GM21619 (cell line): ENCODE results near the gene KIF27.
"Not testable (repeated sequence)": the region's sequence is repeated elsewhere in the genome, so short reads cannot be mapped to it uniquely, and the experiment has no call there.

Experiments
- ATAC-seq: cut with Tn5 transposase; IDR thresholded peaks from one replicate; pipeline ENCODE4 v1.9.1; 2021; ENCODE audit not compliant: unreplicated experiment

Gene KIF27, protein sequence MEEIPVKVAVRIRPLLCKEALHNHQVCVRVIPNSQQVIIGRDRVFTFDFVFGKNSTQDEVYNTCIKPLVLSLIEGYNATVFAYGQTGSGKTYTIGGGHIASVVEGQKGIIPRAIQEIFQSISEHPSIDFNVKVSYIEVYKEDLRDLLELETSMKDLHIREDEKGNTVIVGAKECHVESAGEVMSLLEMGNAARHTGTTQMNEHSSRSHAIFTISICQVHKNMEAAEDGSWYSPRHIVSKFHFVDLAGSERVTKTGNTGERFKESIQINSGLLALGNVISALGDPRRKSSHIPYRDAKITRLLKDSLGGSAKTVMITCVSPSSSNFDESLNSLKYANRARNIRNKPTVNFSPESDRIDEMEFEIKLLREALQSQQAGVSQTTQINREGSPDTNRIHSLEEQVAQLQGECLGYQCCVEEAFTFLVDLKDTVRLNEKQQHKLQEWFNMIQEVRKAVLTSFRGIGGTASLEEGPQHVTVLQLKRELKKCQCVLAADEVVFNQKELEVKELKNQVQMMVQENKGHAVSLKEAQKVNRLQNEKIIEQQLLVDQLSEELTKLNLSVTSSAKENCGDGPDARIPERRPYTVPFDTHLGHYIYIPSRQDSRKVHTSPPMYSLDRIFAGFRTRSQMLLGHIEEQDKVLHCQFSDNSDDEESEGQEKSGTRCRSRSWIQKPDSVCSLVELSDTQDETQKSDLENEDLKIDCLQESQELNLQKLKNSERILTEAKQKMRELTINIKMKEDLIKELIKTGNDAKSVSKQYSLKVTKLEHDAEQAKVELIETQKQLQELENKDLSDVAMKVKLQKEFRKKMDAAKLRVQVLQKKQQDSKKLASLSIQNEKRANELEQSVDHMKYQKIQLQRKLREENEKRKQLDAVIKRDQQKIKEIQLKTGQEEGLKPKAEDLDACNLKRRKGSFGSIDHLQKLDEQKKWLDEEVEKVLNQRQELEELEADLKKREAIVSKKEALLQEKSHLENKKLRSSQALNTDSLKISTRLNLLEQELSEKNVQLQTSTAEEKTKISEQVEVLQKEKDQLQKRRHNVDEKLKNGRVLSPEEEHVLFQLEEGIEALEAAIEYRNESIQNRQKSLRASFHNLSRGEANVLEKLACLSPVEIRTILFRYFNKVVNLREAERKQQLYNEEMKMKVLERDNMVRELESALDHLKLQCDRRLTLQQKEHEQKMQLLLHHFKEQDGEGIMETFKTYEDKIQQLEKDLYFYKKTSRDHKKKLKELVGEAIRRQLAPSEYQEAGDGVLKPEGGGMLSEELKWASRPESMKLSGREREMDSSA (N-terminal part only)

DNA sequence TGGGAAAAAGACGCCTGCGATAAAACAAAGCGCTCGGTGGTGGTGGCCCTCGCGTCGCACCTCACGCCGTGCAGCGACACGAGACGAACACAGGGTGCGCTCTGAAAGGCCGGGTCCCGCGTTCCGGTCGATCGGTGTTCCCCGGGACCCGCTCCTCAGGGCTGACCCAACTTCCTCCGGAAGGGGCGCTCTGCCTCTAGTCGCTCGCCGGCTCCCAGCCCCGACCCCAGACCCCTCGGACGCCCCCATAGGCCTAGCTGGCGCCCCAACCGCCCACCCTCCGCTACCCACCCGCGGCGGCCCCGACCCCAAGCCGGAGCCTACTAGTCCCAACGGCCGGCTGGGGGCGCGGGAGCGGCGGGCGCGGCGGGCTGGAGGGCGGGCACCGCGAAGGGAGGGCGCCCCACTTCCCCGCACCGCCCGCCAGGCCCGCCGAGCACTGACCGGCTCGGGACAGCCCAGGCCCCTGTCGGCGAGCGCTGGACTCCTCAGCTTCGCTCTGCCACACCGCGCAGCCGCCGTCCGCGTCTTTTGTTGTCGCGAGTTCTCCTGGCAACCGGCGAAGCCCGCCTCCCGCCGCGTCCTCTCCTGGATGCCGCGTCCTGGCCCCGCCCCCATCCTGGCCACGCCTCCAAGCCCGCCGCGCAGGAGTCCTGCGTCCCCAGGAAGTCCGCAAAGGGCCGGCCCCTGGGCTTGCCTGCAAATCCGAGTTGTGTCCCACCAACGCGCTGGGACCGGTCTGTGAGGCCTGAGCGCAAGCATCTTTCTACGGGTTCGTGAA is at the start of gene KIF27:
Gene KIF27 (minus strand): TSS at position 506 of the 781 bp plus-strand sequence. CDS start 5,841 bp downstream, outside the sequence.
- ATAC-seq: peak; percentile 96

DNA sequence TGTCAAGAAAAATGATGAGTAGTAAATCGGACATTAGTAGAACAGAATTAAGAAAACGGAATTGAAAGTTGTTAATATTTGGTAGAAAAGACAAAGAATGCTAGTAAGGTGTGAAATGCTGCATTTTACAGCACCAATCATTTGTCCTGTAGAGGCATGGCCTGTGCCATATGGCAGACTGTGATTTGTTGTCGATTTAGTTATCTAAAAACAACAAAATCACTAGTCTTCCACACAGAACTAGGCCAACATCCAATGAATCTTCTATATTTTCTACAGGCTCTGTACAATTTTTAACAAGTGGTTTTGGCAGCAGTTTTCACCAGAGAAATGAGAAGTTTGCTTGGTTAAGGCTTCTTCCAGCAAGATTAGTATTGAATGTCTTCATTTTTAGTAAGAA is 48.4 kb upstream of the KIF27 start:
- ATAC-seq: no peak

DNA sequence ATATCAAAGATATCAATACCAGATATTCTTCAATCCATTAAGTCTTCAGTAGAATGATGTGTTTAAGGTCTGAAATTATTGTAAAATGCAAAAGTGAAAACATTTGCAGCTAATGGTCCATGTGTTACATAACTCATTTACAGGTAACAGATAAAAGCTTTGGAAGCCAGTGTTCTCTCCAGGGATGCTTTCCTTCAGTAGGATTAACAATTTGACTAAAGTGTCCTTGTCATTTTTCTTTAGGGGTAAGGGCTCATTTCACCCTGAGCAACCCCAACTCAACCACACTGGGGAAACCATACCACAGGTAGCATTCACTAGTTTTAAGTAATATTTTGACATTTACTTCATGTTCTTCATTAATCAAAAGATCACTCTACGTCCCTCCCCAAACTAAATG is 45.8 kb upstream of the KIF27 start:
- ATAC-seq: no peak

DNA sequence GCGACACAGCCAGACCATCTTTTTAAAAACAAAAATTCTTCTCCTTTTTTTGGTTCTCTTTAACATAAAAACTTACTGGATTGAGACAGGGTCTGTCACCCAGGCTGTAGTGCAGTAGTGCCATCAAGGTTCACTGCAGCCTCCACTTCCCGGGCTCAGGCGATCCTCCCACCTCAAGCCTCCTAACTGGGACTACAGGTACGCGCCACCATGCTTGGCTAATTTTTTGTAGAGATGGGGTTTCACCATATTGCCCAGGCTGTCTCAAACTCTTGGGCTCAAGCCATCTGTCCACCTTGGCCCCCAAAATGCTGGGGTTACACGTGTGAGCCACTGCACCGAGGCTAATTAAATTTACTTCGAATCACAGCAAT is 45.0 kb upstream of the KIF27 start:
- no peak for ATAC-seq

DNA sequence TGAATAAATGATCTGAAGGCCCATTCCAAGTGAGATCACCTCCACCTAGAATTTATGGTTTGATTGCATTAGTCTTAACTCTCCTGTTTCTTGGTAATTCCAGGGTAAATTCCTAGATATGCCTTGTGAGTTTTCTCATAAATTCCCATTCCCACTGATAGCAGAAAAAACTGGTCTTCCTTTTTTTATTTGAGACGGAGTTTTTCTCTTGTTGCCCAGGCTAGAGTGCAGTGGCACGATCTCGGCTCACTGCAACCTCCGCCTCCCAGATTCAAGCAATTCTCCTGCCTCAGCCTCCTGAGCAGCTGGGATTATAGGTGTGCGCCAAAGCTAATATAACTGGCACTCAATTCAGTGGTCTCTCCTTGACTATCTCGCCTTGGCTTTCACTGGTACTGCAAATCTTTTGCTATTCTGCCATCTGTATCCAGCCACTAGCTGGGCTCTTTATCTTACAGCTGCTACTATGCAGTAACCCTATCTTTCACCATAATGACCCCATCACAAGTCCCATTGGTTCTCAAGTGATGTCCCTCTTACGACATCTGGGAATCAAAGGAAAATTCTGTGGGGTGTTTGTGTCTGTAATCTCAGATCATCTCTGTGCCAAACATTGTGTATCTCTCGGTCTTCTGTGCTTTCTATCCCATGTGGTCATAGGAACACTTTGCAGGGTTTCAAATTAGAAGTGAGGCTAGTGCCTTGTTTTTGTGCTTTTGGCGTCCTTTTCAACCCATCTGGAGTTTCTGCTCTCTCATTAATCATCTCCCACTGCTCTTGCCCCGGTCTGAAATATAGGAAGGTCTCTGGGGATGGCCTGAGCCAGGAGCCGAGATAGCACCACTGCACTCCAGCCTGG is 44.3 kb upstream of the KIF27 start:
- ATAC-seq: no peak

DNA sequence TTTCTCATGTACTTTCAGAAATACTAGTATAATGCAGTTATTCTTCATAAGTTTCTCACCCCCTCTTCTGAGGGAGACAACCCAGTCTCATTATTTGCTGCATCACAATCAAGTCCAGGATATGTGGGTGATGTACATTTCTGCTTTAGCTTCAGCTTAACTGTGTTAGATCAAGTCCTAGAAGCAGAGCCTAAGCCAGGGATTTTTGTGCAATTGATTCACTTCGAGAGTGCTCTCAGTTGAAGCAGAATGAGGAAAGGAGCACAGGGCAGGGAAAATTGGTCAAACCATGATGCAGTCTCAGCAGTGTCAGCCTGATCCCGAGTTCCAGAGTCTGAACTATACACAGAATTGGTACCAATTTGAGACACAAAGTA is 43.7 kb upstream of the KIF27 start:
- ATAC-seq: no peak

DNA sequence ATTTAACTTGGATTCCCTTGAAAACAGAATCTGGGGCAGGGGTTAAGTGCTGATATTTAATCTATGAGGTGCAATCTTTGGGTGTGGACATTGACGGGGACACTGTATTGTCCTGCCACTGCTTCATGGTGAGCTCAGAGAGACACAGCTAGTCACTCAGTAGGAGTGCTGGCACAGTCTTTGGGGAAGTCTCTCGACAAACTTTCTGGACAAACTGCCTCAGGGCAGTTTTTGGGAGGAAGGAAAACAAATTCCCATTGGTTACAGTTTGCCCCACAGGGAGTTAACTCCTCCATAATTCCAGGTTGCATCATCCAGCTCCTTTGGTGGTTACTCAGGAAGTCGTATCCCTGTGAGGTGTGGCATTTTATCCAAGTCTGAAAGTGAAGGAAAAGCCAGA is 40.9 kb upstream of the KIF27 start:
- ATAC-seq: no peak

DNA sequence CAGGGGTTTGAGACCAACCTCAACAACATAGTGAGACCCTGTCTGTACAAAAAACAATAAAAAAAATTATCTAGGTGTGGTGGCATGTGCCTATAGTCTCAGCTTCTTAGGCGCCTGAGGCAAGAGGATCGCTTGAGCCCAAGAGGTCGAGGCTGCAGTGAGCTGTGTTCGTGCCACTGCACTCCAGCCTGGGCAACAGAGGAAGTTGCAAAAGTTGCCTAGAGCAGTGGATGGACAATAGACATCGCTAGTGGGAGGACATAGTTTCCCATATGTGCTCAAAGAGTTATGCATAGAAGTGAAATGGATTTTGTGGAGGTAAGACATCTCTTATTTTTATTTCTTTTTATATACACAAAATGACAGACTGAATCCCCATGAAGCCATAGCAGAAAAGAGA is 39.8 kb upstream of the KIF27 start:
- no peak for ATAC-seq

DNA sequence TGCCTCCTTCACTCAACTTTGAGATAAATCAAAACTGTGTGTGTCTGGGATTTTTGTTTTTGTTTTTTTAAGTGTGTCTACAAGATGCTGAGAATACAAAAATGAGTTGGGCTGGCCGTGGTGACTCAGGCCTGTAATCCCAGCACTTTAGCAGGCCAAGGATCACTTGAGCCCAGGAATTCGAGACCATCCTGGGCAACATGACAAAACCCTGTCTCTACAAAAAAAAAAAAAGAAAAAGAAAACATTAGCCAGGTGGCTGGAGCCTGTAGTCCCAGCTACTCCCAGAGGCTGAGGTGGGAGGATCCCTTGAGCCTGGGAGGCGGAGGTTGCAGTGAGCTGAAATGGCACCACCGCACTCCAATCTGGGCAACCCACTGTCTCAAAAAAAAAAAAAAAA is 37.8 kb upstream of the KIF27 start:
- no peak for ATAC-seq

DNA sequence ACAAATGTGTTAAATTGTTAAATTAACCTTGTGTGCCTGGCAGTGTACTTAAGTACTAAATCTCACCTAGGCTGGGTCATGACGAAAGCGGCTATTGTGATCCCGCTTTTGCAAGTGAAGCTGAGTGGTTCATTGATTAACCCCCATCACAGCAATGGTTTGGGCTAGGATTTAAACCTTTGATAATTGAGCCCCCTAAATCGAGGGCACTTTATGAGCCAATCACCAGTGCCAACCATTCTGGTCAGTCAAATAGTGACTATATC is 35.9 kb upstream of the KIF27 start:
- ATAC-seq: no peak

DNA sequence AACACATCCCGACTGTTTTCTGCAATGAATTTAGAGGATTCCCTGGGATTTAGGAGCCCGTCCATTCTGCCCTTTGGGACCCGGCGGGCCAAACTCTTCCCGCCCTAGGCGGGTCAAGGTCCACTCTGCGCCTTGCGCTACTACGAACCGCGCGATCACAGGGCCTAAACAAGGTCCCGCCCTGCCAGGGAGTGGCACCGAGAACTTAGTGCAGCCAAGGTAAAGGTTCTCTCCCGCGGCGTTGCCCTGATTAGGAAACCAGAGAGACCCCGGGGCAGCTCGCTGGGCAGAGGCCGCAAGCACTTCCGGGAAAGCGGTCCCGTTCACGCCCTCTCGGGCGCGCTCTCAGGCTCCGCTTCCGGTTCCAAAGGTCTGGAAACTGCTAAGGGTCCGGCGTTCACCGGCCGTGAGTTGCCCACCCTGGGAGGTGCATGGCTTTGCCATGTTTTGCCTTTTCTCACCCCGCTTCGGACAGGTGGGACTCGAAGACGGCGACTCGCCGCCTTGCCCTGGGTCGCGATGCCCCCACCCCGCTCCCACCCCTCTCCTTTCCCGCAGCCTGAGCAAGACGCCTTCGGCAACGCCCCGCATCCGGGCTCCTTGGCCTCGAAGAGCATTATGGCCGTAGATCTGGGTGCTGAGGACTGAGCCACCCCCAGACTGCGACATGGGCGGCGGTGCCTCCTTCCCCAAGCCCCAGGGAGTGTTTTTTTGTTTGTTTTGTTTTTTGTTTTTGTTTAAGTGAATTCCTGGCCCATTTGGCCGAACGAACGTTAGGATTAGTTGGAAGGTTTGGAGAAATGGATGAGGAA is 35.4 kb upstream of the KIF27 start:
- ATAC-seq: peak; percentile 86

DNA sequence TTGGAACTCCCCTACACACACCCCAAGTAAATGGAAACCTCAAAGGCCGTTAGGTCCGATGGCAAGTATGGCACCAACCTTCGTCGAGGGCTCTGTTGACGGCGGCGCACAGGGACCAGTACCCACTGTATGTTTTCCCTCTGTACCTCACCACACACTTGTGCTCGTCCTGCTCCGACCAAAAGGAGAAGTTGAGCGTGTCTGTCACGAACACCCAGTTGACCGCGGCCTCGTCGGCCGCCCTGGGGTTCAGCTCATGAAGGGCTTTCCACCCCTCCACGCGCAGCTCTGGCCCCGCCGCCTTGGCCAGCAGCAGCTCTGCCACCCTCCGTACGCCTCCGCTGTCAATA is 34.8 kb upstream of the KIF27 start:
- ATAC-seq: peak; percentile 55

DNA sequence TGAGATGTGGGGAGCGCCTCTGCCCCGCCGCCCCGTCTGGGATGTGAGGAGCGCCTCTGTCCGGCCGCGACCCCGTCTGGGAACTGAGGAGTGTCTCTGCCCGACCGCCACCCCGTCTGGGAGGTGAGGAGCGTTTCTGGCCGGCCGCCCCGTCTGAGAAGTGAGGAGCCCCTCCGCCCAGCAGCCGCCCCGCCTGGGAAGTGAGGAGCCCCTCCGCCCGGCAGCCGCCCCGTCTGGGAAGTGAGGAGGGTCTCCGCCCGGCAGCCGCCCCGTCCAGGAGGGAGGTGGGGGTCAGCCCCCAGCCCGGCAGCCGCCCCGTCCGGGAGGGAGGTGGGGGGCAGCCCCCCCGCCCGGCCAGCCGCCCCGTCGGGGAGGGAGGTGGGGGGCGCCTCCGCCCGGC is 26.9 kb upstream of the KIF27 start:
- ATAC-seq: not testable (repeated sequence)

DNA sequence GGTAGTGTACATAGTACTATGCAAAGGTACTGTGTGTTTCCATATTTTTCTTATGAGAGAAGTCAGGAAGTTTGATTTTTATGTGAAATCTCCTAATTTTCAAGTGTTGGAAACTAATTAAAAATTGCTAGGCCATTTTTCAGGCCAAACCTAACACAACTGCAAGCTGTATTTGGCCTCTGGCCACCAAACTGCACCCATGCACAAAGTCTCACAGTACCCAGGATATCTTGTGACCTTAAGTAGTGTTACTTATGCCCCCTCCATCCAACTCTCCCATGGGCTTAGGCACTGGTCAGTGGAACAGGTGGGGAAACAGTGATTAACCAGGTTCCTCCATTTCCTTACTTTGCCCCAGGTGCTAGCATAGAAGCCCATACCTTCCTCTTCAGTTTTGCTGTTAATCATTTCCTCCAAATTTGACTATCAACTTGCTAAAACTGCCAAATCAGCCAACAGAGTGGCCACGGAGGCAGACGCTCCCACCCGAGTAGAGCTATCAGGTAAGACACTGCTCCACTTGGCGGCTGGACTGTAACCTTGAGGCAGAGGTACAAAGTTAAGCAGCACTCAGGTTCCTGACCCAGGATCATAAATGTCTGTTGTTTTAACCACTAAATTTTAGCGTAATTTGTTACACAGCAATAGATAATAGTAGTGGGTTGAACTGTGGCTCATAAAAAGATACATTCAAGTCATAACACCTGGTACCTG is 19.5 kb upstream of the KIF27 start:
- no peak for ATAC-seq

DNA sequence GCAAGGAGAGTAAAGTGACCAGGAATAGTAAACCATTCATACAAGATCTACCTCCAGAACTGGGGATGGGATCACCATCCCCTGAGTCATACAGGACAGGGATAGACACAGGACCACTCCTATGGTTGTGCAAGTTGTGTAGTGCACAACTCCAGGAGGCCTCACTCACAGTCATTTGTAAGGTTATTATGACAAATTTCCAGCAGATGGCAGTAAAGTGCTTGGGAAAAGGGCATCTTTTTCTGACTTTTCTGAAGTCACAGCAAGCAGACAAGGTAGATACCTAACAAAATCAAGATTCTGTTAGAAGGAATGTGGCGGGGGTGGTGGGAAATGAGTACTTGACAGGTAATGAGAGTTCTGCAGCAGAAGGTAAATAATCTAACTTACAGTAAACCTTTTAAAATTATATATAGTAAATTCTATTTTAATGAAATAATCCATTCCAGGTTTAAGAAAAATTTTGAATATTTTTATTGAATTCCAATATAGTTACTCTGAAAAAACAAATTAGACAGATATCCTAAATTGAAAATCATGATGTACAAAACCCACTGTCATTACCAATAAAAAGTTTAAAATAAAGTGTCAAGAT is 16.7 kb upstream of the KIF27 start:
- ATAC-seq: no peak

DNA sequence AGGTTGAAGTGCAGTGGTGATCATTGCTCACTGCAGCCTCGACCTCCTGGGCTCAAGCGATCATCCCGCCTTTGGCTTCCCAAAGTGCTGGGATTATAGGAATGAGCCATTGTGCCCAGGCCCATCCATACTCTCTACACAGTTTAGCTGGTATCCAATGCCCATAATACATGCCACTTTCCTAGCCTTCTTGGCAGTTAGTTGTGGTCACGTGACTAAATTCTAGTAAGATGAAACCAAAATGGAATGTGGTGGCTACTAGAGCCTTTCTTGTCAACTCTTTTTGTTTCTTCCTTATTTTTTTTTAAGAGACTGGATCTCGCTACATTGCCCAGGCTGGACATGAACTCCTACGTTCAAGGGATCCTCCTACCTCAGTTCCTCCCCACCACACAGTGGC is 15.3 kb upstream of the KIF27 start:
- ATAC-seq: no peak

DNA sequence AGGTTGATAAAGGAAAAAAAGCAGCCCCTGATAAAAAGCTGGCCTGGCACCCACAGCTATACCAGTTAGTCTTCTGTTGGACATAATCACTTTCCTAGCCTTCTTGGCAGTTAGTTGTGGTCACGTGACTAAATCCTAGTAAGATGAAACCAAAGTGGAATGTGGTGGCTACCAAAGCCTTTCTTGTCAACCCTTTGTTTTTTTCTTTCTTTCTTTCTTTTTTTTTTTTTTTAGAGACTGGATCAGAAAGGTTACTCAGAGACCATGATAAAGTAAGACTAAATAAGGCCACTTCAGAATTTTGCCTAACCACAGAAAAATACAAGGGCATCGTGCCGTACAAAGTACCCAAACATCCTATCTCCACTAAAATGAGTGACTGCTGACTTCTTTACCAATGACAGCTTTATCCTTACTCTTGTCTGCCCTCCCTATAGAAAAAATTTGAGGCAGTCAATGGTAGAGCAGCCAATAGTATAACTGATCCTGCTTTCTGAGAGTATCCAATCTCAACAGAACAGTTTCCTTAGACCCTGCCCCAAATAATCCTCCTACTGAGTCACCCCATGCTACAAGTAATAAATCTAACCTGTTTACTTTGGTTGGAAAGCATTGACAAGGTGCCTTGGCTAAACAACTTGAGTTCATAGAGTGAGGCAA is 14.2 kb upstream of the KIF27 start:
- no peak for ATAC-seq
